GM18505 (cell line): Measurements from ENCODE around the gene CD44.

Experiments used
- ATAC-seq: cut with Tn5 transposase; IDR thresholded peaks from one replicate; pipeline ENCODE4 v1.9.1; 2021; ENCODE audit not compliant: unreplicated experiment
- POLR2A ChIP-seq: IDR thresholded peaks from 4 replicates; pipeline ENCODE4 v1.6.1; 2011; ENCODE audit warnings: borderline replicate concordance; ENCODE audit not compliant: insufficient read depth, insufficient read length; ENCODE audit errors: extremely low read depth

Gene CD44

GRCh38 chr11:35262735-35263134, 123.8 kb downstream of the CD44 start:
- ATAC-seq, result no peak
- TF ChIP-seq POLR2A, result no peak

GRCh38 chr11:35265755-35266454, 126.9 kb downstream of the CD44 start:
- no peak for ATAC-seq
- no peak for TF ChIP-seq POLR2A

GRCh38 chr11:35267504-35267903, 128.5 kb downstream of the CD44 start:
- no peak for TF ChIP-seq POLR2A

GRCh38 chr11:35270342-35270741, 131.4 kb downstream of the CD44 start:
- ATAC-seq, result no peak
- TF ChIP-seq POLR2A, result no peak

More at GRCh38 chr11:35267504-35267903, 128.5 kb downstream of the CD44 start:
- ATAC-seq, result no peak

- ATAC-seq, result no peak
- no peak for TF ChIP-seq POLR2A
Measured at GRCh38 chr11:35271031-35271430, 132.1 kb downstream of the CD44 start.

GRCh38 chr11:35272391-35272902, 133.5 kb downstream of the CD44 start:
- no peak for TF ChIP-seq POLR2A
- ATAC-seq, result peak; percentile 76

- no peak for TF ChIP-seq POLR2A
- no peak for ATAC-seq
Measured at GRCh38 chr11:35274909-35275785, 136.2 kb downstream of the CD44 start.

- no peak for ATAC-seq
- no peak for TF ChIP-seq POLR2A
Measured at GRCh38 chr11:35275786-35276170, 136.8 kb downstream of the CD44 start.

GRCh38 chr11:35276396-35277145, 137.6 kb downstream of the CD44 start:
- TF ChIP-seq POLR2A, result no peak
- no peak for ATAC-seq

- no peak for TF ChIP-seq POLR2A
- ATAC-seq, result no peak
Measured at GRCh38 chr11:35277827-35278226, 138.9 kb downstream of the CD44 start.

GRCh38 chr11:35280727-35281126, 141.8 kb downstream of the CD44 start:
- TF ChIP-seq POLR2A, result no peak
- no peak for ATAC-seq

- no peak for ATAC-seq
- no peak for TF ChIP-seq POLR2A
Measured at GRCh38 chr11:35281169-35281688, 142.3 kb downstream of the CD44 start.
